GM12872 (cell line): ENCODE results near the gene TM7SF2.

Source experiments
- CTCF ChIP-seq: IDR thresholded peaks from 3 replicates; pipeline ENCODE4 v1.5.1; 2011; ENCODE audit warnings: low read depth, mild to moderate bottlenecking, low read length, moderate library complexity; ENCODE audit not compliant: insufficient read depth

Gene TM7SF2

GRCh38 chr11:65069217-65069616 is 42.5 kb upstream of the TM7SF2 start:
- no peak for TF ChIP-seq CTCF

- no peak for TF ChIP-seq CTCF
These were observed 39.6 kb upstream of the TM7SF2 start for GRCh38 chr11:65071907-65072630.

- TF ChIP-seq CTCF: no peak
These were observed 39.1 kb upstream of the TM7SF2 start for GRCh38 chr11:65072631-65072966.

GRCh38 chr11:65077451-65077850 is 34.2 kb upstream of the TM7SF2 start:
- TF ChIP-seq CTCF: no peak

GRCh38 chr11:65078151-65078550 is 33.5 kb upstream of the TM7SF2 start:
- peak; percentile 89 for TF ChIP-seq CTCF

GRCh38 chr11:65078786-65079342 is 32.8 kb upstream of the TM7SF2 start:
- no peak for TF ChIP-seq CTCF

- TF ChIP-seq CTCF: no peak
These were observed 28.4 kb upstream of the TM7SF2 start for GRCh38 chr11:65083134-65083833.
